Measurements from ENCODE around the gene PTPN1.

The PTPN1 gene

DNA sequence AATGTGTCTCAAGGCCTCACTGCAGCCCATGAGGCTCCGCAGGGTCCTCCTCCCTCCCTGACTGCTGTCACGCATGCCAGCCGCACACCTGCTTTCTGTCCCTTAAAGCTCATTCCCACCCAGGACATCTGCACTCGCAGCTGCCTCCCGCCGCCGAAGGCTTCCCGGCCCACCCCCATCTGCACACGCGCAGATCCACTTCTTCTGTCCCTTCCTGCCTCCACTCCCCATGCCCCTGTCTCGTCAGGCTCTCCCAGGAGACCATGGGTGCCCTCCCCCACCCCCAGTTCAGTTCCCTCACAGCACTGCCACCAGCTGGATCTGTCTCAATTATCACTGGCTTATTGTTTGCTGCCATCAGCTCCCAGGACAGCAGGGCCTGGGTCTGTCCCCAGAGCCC is 118.1 kb downstream of the PTPN1 start:
- no peaks in the 10 kb centered on the region for H3K27me3 ChIP-seq (ENCODE audit: insufficient read depth, low read length)
- no peak overlapping the region for H3K27ac ChIP-seq (ENCODE audit: low read depth, low read length)
- H3K4me3 ChIP-seq (ENCODE audit: low read length) = no peak overlapping the region
- H3K4me1 ChIP-seq (ENCODE audit: insufficient read depth, low read length) = peaks cover 4% of the 10 kb centered on the region; the same call in 1 of the 2 replicates
- no peaks in the 10 kb centered on the region for H3K9me3 ChIP-seq (ENCODE audit: insufficient read depth, low read depth, low read length)
- H3K36me3 ChIP-seq (ENCODE audit: insufficient read depth, low read length) = no peaks in the 10 kb centered on the region
- 76% methylated on average over 11 of the region's 11 CpGs for WGBS
- no peak overlapping the region for H3K9ac ChIP-seq (ENCODE audit: low read depth, low read length)

DNA sequence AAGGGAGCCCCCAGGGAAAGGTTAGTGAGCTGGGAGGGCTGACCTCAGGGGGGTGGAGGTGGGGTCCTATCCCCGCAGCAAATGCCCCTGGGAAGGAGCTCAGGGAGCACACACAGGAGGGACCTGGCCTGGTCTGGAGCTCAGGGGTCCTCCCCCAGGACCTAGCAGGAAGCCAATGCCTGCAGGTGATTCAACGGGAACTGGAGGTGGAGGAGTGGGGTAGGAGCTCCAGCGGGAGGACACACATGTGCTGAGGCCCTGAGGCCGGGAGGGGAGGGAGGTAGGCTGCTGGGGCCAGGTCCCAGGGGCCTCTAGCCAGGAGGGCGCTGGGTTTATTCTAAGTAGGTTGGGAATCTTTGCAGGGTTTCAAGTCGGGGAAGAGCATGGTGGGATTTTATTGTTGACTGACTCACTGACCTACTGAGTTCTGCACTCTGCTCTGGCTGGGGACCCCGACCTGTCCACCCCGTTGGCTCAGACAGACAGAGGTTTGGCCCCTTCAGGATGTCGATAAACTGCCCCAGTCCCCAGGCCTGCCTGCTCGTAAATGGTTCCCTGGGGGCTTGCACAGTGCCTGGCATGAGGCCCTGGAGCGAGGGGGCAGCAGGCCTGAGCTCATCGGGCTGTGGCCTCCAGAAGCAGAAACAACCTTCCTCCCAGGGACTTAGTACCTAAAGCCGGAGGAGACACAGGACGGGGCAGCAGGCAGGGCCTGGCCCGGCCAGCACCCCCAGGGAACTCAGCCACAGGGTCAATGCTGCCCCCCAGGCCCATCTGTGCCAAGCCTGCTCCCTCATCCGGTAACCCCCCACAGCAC is 118.9 kb downstream of the PTPN1 start:
- H3K4me1 ChIP-seq (ENCODE audit: insufficient read depth, low read length) = peaks cover 4% of the 10 kb centered on the region; the same call in 1 of the 2 replicates
- H3K36me3 ChIP-seq (ENCODE audit: insufficient read depth, low read length) = no peaks in the 10 kb centered on the region
- H3K9me3 ChIP-seq (ENCODE audit: insufficient read depth, low read depth, low read length) = no peaks in the 10 kb centered on the region
- no peak overlapping the region for H3K9ac ChIP-seq (ENCODE audit: low read depth, low read length)
- H3K27me3 ChIP-seq (ENCODE audit: insufficient read depth, low read length) = no peaks in the 10 kb centered on the region
- WGBS = 83% methylated on average over 16 of the region's 16 CpGs
- H3K4me3 ChIP-seq (ENCODE audit: low read length) = no peak overlapping the region
- no peak overlapping the region for H3K27ac ChIP-seq (ENCODE audit: low read depth, low read length)

DNA sequence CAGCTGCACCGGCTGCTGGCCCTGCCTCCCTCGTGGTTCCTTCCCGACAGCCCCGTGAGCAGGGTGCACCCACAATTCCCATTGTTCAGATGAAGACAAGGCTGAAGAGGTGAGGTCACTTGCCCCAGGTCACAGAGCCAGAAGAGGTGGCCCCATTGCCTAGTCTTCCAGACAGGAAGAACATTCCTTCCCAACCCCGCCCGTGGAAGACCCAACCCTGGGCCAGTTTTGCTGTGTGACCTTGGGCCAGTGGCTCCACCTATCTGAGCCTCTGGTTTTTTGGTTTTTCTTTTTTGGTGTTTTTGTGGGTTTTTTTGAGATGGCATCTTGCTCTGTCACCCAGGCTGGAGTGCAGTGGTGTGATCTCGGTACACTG is 119.5 kb downstream of the PTPN1 start:
- Histone ChIP-seq H3K4me3 (ENCODE audit: low read length) (no peak overlapping the region), H3K27me3 (ENCODE audit: insufficient read depth, low read length) (no peaks in the 10 kb centered on the region), H3K36me3 (ENCODE audit: insufficient read depth, low read length) (no peaks in the 10 kb centered on the region), H3K9ac (ENCODE audit: low read depth, low read length) (no peak overlapping the region), H3K9me3 (ENCODE audit: insufficient read depth, low read depth, low read length) (no peaks in the 10 kb centered on the region), H3K4me1 (ENCODE audit: insufficient read depth, low read length) (peaks cover 4% of the 10 kb centered on the region; the same call in 1 of the 2 replicates), H3K27ac (ENCODE audit: low read depth, low read length) (no peak overlapping the region)
- 98% methylated on average over 7 of the region's 7 CpGs for WGBS

DNA sequence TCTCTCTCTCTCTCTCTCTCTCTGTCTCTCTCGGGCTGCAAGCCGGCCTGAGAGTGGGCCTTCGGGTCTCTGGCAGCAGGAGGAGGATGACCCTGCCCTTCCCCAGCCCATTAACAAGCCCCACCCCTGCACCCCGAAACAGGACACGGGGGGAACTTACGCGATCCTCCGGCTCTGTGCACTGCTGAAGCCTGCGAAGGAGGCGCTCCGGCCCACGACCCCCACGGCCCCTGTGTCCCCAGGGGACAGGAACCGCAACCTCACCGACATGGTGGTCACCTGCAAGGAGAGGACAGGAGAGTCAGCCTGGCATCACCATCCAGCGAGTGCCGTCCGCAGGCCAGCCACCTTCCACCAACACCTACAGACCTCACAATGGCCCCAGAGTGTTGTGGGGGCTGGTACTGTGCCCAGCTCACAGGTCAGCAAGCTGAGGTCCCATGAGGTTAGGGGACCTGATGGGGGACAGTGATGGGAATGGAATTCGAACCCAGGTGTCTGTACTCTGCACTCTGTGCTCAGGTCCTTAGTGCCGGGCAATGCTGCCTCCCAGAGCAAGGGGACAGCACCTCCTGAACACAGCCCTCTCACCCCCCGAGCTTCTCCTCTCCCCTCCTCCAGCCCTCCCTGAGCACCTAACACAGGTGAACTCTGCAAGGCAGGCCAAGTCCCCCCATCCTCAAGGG is 120.5 kb downstream of the PTPN1 start:
- Histone ChIP-seq H3K27me3 (ENCODE audit: insufficient read depth, low read length) (no peaks in the 10 kb centered on the region), H3K9me3 (ENCODE audit: insufficient read depth, low read depth, low read length) (no peaks in the 10 kb centered on the region), H3K4me3 (ENCODE audit: low read length) (no peak overlapping the region), H3K27ac (ENCODE audit: low read depth, low read length) (no peak overlapping the region), H3K9ac (ENCODE audit: low read depth, low read length) (no peak overlapping the region), H3K36me3 (ENCODE audit: insufficient read depth, low read length) (no peaks in the 10 kb centered on the region), H3K4me1 (ENCODE audit: insufficient read depth, low read length) (peaks cover 7% of the 10 kb centered on the region; the same call in 1 of the 2 replicates)
- 90% methylated on average over 20 of the region's 21 CpGs for whole genome bisulfite sequencing

DNA sequence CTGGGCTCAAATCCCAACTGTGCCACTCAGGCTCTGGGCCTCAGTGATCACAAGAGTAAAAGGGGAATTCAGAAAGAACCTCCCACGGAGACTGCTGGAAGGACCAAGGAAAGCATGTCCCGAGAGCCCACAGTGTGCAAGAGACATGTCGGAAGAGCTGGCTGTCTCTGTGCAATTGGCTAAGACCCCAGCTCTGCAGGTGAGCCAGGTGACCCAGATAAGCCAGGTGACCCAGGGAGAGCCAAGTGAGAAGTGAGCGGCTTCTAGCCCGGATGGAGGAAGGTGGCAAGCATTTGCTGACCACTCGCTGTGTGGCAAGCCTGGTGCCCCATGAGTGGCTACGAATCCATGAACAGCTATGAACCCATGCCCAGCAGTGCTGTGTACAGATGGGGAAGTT is 122.1 kb downstream of the PTPN1 start:
- Histone ChIP-seq H3K27ac (ENCODE audit: low read depth, low read length) (no peak overlapping the region), H3K4me3 (ENCODE audit: low read length) (no peak overlapping the region), H3K4me1 (ENCODE audit: insufficient read depth, low read length) (peaks cover 20% of the 10 kb centered on the region), H3K9me3 (ENCODE audit: insufficient read depth, low read depth, low read length) (no peaks in the 10 kb centered on the region), H3K36me3 (ENCODE audit: insufficient read depth, low read length) (no peaks in the 10 kb centered on the region), H3K27me3 (ENCODE audit: insufficient read depth, low read length) (no peaks in the 10 kb centered on the region), H3K9ac (ENCODE audit: low read depth, low read length) (no peak overlapping the region)
- WGBS = 93% methylated on average over 7 of the region's 7 CpGs

DNA sequence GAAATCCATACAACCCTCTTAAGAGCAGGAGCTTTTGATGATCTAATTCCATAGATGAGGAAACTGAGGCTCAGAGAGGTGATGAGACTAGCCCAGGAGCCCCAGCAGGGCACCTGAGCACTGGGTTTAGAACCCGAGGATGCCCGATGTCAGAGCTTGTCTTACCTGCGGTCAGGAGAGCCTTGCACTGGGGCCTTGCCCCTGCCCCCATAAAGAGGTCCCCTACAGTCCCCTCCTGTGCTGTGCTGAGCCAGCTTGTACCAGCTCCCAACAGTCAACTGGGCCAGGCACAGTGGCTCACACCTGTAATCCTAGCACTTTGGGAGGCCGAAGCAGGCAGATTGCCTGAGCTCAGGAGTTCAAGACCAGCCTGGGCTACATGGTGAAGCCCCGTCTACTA is 122.5 kb downstream of the PTPN1 start:
- Histone ChIP-seq H3K4me3 (ENCODE audit: low read length) (no peak overlapping the region), H3K9ac (ENCODE audit: low read depth, low read length) (no peak overlapping the region), H3K4me1 (ENCODE audit: insufficient read depth, low read length) (peaks cover 24% of the 10 kb centered on the region), H3K27ac (ENCODE audit: low read depth, low read length) (no peak overlapping the region), H3K36me3 (ENCODE audit: insufficient read depth, low read length) (no peaks in the 10 kb centered on the region), H3K27me3 (ENCODE audit: insufficient read depth, low read length) (no peaks in the 10 kb centered on the region), H3K9me3 (ENCODE audit: insufficient read depth, low read depth, low read length) (no peaks in the 10 kb centered on the region)
- WGBS = 97% methylated on average over 5 of the region's 5 CpGs

DNA sequence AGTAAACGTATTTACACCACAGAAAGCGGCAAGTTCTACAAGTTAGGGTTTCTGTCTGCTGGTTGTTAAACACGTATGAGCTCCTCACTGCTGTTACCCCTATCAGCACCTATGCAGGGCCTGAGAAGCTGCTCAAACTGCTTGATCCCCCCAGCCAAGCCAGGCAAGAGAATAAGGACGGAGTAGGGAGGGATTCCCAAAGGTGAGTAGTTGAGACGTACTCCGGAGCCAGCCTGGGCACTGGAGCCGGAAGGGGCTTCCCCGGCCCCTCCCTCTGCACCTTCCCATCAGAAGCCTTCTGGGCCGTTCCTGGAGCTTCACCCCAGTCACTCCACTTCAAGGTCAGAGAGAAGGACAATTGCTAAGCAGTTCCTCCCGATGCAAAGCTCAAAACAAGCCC is 123.2 kb downstream of the PTPN1 start:
- no peak overlapping the region for H3K4me3 ChIP-seq (ENCODE audit: low read length)
- no peak overlapping the region for H3K9ac ChIP-seq (ENCODE audit: low read depth, low read length)
- 89% methylated on average over 10 of the region's 10 CpGs for WGBS
- no peaks in the 10 kb centered on the region for H3K36me3 ChIP-seq (ENCODE audit: insufficient read depth, low read length)
- no peaks in the 10 kb centered on the region for H3K9me3 ChIP-seq (ENCODE audit: insufficient read depth, low read depth, low read length)
- H3K4me1 ChIP-seq (ENCODE audit: insufficient read depth, low read length) = peaks cover 25% of the 10 kb centered on the region
- no peak overlapping the region for H3K27ac ChIP-seq (ENCODE audit: low read depth, low read length)
- H3K27me3 ChIP-seq (ENCODE audit: insufficient read depth, low read length) = no peaks in the 10 kb centered on the region

DNA sequence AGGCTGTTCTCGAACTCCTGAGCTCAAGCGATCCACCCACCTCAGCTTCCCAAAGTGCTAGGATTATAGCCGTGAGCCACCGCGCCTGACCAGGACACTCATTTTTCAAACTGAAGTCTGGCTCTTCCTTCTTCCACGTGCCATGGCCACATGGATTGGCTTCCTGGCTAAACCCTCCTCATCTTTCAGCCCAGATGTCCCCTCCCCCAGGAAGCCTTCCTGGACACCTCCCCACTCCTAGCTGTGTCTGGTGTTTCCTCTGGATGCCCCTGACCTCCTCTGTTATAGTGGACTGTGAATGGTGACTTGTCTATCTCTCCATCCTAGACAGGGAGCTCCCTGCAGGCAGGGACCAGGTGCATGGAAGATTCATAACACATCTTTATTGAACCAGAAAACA is 124.0 kb downstream of the PTPN1 start:
- Histone ChIP-seq H3K36me3 (ENCODE audit: insufficient read depth, low read length) (no peaks in the 10 kb centered on the region), H3K4me1 (ENCODE audit: insufficient read depth, low read length) (peaks cover 25% of the 10 kb centered on the region), H3K27me3 (ENCODE audit: insufficient read depth, low read length) (no peaks in the 10 kb centered on the region), H3K27ac (ENCODE audit: low read depth, low read length) (no peak overlapping the region), H3K9me3 (ENCODE audit: insufficient read depth, low read depth, low read length) (no peaks in the 10 kb centered on the region), H3K9ac (ENCODE audit: low read depth, low read length) (no peak overlapping the region), H3K4me3 (ENCODE audit: low read length) (no peak overlapping the region)
- WGBS = 93% methylated on average over 6 of the region's 6 CpGs
